Activated CD8-positive, alpha-beta memory T cell treated with anti-CD3 and anti-CD28 coated beads for 24 hours (primary cell): Measurements from ENCODE around the gene PFKFB3.
"Not testable (repeated sequence)": the region's sequence is repeated elsewhere in the genome, so short reads cannot be mapped to it uniquely, and the experiment has no call there.

Experiments used
- DNase-seq: peaks from one replicate; pipeline ENCODE4 v3.0.0-alpha.2; 2020

The PFKFB3 gene

GRCh38 chr10:6275022-6275997 is 72.6 kb downstream of the PFKFB3 start:
- DNase-seq: peak; percentile 89

GRCh38 chr10:6276356-6276755 is 73.6 kb downstream of the PFKFB3 start:
- DNase-seq: no peak

GRCh38 chr10:6278519-6279120 is 75.9 kb downstream of the PFKFB3 start:
- no peak for DNase-seq

- no peak for DNase-seq
Measured at GRCh38 chr10:6279540-6280267, 77.0 kb downstream of the PFKFB3 start.

- DNase-seq: no peak
Measured at GRCh38 chr10:6280291-6280690, 77.6 kb downstream of the PFKFB3 start.

GRCh38 chr10:6282454-6282958 is 79.8 kb downstream of the PFKFB3 start:
- DNase-seq: no peak

- DNase-seq: no peak
Measured at GRCh38 chr10:6283655-6284054, 80.9 kb downstream of the PFKFB3 start.

GRCh38 chr10:6290621-6291020 is 87.9 kb downstream of the PFKFB3 start:
- DNase-seq: not testable (repeated sequence)

GRCh38 chr10:6292741-6293151 is 90.0 kb downstream of the PFKFB3 start:
- DNase-seq: no peak

GRCh38 chr10:6296425-6296824 is 93.7 kb downstream of the PFKFB3 start:
- DNase-seq: not testable (repeated sequence)

- no peak for DNase-seq
Measured at GRCh38 chr10:6296828-6297251, 94.1 kb downstream of the PFKFB3 start.

GRCh38 chr10:6297522-6297921 is 94.8 kb downstream of the PFKFB3 start:
- DNase-seq: no peak

GRCh38 chr10:6297951-6298381 is 95.2 kb downstream of the PFKFB3 start:
- DNase-seq: no peak

- DNase-seq: no peak
Measured at GRCh38 chr10:6298428-6298827, 95.7 kb downstream of the PFKFB3 start.

- DNase-seq: no peak
Measured at GRCh38 chr10:6299234-6299633, 96.5 kb downstream of the PFKFB3 start.

- DNase-seq: no peak
Measured at GRCh38 chr10:6299743-6300105, 97.0 kb downstream of the PFKFB3 start.

GRCh38 chr10:6300106-6300783 is 97.5 kb downstream of the PFKFB3 start:
- DNase-seq: peak; percentile 61

- no peak for DNase-seq
Measured at GRCh38 chr10:6300784-6301460, 98.2 kb downstream of the PFKFB3 start.

GRCh38 chr10:6301488-6302075 is 98.8 kb downstream of the PFKFB3 start:
- no peak for DNase-seq
